Muscle layer of duodenum (tissue), 2 donors: ENCODE data around the gene C2orf92.

ENCODE experiments used
- H3K27ac ChIP-seq: one replicate; pipeline ENCODE4 v1.7.0; 2013; ENCODE audit warnings: mild to moderate bottlenecking, low read length
- H3K27me3 ChIP-seq: one replicate; pipeline ENCODE4 v1.7.0; 2013; ENCODE audit warnings: low read depth, mild to moderate bottlenecking, control low read depth, low read length
- H3K36me3 ChIP-seq, 2 donors: one replicate each; pipeline ENCODE4 v1.7.0; 2013; ENCODE audit warnings: low read length in 2 of 2, control low read depth in 1 of 2, mild to moderate bottlenecking in 1 of 2; ENCODE audit not compliant: insufficient read depth in 2 of 2, control insufficient read depth in 1 of 2
- H3K4me1 ChIP-seq, 2 donors: one replicate each; pipeline ENCODE4 v1.7.0; 2013; ENCODE audit warnings: low read length in 2 of 2, mild to moderate bottlenecking in 2 of 2, control low read depth in 1 of 2, moderate library complexity in 1 of 2; ENCODE audit not compliant: insufficient read depth in 2 of 2, control insufficient read depth in 1 of 2
- H3K4me3 ChIP-seq, 2 donors: one replicate each; pipeline ENCODE4 v1.7.0; 2013; ENCODE audit warnings: low read length in 2 of 2, low read depth in 1 of 2, mild to moderate bottlenecking in 1 of 2
- H3K9me3 ChIP-seq, 2 donors: one replicate each; pipeline ENCODE4 v1.7.0; 2013; ENCODE audit warnings: low read length in 2 of 2, control low read depth in 1 of 2, mild to moderate bottlenecking in 1 of 2; ENCODE audit not compliant: control insufficient read depth in 1 of 2
- donor health status: healthy.

C2orf92 gene

DNA sequence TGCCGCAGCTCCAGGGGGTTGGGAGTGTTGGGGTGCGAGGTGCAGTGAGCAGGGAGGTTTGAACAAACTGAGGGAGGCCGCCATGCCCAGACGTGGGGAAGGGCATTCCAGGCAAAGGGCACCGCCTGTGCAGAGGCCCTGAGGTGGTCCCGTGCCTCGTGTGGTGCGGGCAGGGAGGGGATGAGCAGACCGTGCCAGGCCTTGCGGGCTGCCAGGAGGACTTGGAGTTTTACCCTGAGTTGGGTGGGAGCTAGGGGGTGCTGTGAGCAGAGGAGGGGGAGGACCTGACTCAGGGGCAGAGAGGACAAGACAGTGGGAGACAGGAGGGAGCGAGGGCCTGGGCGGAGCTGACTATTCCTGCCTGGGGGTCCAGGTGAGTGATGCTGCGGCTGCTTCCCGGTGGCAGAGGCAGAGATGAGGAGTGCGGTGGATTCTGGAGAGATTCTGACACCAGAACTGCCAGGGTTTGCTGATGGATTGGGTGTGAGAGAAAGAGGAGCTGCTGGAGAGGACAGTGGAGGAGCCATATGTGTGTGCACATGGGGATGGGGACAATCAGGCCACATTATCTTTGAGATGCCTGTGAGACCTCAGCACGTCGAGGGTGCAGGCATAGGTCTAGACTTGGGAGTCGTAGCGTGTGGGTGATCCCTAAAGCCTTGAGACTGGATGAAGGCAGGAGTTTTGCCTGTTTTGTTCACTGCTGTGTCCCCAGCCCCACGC, 67.3 kb downstream of the C2orf92 start:
- Histone ChIP-seq H3K36me3 (no peaks in the 10 kb centered on the region), H3K27me3 (no peaks in the 10 kb centered on the region), H3K27ac (no peak overlapping the region), H3K4me3 (no peak overlapping the region), H3K4me1 (no peaks in the 10 kb centered on the region), H3K9me3 (no peaks in the 10 kb centered on the region)

DNA sequence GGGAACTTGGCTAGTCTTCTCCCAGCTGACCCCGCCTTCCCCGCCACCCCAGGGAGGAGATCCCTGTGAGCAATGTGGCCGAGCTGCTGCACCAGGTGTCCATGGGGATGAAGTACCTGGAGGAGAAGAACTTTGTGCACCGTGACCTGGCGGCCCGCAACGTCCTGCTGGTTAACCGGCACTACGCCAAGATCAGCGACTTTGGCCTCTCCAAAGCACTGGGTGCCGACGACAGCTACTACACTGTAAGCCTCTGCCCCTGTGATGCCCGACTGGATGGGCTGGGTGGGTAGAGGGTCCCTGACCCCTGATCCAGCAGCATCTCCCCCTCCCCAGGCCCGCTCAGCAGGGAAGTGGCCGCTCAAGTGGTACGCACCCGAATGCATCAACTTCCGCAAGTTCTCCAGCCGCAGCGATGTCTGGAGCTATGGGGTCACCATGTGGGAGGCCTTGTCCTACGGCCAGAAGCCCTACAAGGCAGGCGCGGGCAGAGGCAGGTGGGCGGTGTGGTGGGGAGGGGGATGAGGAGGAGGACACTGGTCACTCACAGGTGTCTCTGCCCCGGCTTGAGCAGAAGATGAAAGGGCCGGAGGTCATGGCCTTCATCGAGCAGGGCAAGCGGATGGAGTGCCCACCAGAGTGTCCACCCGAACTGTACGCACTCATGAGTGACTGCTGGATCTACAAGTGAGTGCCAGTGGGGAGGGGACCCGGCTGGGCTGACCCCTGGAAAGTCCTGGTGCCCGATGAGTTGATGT, 68.1 kb downstream of the C2orf92 start:
- Histone ChIP-seq H3K27ac (no peak overlapping the region), H3K27me3 (no peaks in the 10 kb centered on the region), H3K36me3 (no peaks in the 10 kb centered on the region), H3K4me1 (no peaks in the 10 kb centered on the region), H3K4me3 (no peak overlapping the region), H3K9me3 (no peaks in the 10 kb centered on the region)

GRCh38 chr2:97738179-97739019, 68.9 kb downstream of the C2orf92 start:
- H3K36me3 ChIP-seq, result no peaks in the 10 kb centered on the region
- H3K27me3 ChIP-seq, result no peaks in the 10 kb centered on the region
- no peak overlapping the region for H3K4me3 ChIP-seq
- H3K27ac ChIP-seq, result no peak overlapping the region
- no peaks in the 10 kb centered on the region for H3K4me1 ChIP-seq
- no peaks in the 10 kb centered on the region for H3K9me3 ChIP-seq

- Histone ChIP-seq H3K27ac (no peak overlapping the region), H3K4me3 (no peak overlapping the region), H3K36me3 (peaks cover 0 to 3% of the 10 kb centered on the region in 2 donors), H3K27me3 (no peaks in the 10 kb centered on the region), H3K9me3 (no peaks in the 10 kb centered on the region), H3K4me1 (no peaks in the 10 kb centered on the region)
Measured at GRCh38 chr2:97739020-97739892, 69.7 kb downstream of the C2orf92 start.

- Histone ChIP-seq H3K27me3 (no peaks in the 10 kb centered on the region), H3K4me3 (no peak overlapping the region), H3K27ac (no peak overlapping the region), H3K4me1 (no peaks in the 10 kb centered on the region), H3K9me3 (no peaks in the 10 kb centered on the region), H3K36me3 (peaks cover 0 to 5% of the 10 kb centered on the region in 2 donors)
Measured at GRCh38 chr2:97739893-97740245, 70.4 kb downstream of the C2orf92 start.

GRCh38 chr2:97740590-97741182, 71.2 kb downstream of the C2orf92 start:
- Histone ChIP-seq H3K27me3 (no peaks in the 10 kb centered on the region), H3K27ac (no peak overlapping the region), H3K36me3 (peaks cover 0 to 5% of the 10 kb centered on the region in 2 donors), H3K4me1 (peaks cover 0 to 7% of the 10 kb centered on the region in 2 donors), H3K4me3 (no peak overlapping the region), H3K9me3 (no peaks in the 10 kb centered on the region)

DNA sequence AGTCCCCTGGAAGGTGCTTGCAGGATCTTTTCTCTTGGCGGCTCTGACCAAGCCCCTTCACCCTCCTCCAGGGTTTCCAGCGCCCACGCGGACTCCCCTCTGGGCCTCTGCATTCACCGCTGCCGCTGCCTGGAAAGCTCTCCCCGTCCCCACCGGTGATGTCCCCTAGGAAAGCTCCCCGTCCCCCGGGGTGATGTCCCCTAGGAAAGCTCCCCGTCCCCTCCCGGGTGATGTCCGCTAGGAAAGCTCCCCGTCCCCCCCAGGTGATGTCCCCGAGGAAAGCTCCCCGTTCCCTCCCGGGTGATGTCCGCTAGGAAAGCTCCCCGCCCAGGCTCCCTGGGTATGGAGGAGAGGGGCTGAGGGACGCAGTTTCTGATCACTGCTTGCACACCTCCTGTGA, 71.7 kb downstream of the C2orf92 start:
- Histone ChIP-seq H3K27ac (no peak overlapping the region), H3K4me1 (peaks cover 0 to 7% of the 10 kb centered on the region in 2 donors), H3K36me3 (peaks cover 0 to 5% of the 10 kb centered on the region in 2 donors), H3K27me3 (no peaks in the 10 kb centered on the region), H3K4me3 (no peak overlapping the region), H3K9me3 (no peaks in the 10 kb centered on the region)

DNA sequence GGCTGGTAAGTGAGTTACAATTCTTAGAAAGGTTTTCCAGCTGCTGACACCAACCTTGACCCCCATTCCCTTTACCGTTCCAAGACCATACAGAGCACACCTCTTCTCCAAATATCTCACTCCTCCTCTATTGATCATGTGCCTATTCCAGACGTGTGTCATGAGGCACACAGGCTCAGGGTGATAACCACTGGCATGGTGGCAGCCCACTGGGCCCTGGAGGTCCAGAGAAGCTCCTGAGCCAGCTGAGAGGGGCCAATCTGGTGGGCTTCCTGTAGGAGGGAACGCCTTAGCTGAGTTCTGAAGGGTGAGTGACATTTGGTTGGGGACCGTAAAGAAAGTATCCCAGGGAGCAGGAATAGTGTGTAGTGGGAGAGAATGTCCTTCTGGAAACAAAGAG, 72.2 kb downstream of the C2orf92 start:
- H3K36me3 ChIP-seq, result peaks cover 0 to 5% of the 10 kb centered on the region in 2 donors

GRCh38 chr2:97742381-97742847, 72.9 kb downstream of the C2orf92 start:
- no peak overlapping the region for H3K27ac ChIP-seq

More for the DNA sequence above, 72.2 kb downstream of the C2orf92 start:
- Histone ChIP-seq H3K27me3 (no peaks in the 10 kb centered on the region), H3K9me3 (no peaks in the 10 kb centered on the region), H3K4me1 (peaks cover 0 to 7% of the 10 kb centered on the region in 2 donors), H3K4me3 (no peak overlapping the region), H3K27ac (no peak overlapping the region)

GRCh38 chr2:97743913-97744312, 74.4 kb downstream of the C2orf92 start:
- Histone ChIP-seq H3K4me1 (peaks cover 0 to 18% of the 10 kb centered on the region in 2 donors), H3K9me3 (no peaks in the 10 kb centered on the region)

More at GRCh38 chr2:97742381-97742847, 72.9 kb downstream of the C2orf92 start:
- Histone ChIP-seq H3K4me1 (peaks cover 0 to 12% of the 10 kb centered on the region in 2 donors), H3K36me3 (peaks cover 0 to 5% of the 10 kb centered on the region in 2 donors), H3K27me3 (no peaks in the 10 kb centered on the region), H3K9me3 (no peaks in the 10 kb centered on the region), H3K4me3 (no peak overlapping the region)

More at GRCh38 chr2:97743913-97744312, 74.4 kb downstream of the C2orf92 start:
- H3K27me3 ChIP-seq, result no peaks in the 10 kb centered on the region
- peaks cover 0 to 5% of the 10 kb centered on the region in 2 donors for H3K36me3 ChIP-seq
- no peak overlapping the region for H3K4me3 ChIP-seq
- H3K27ac ChIP-seq, result no peak overlapping the region
